Neural cell (in vitro differentiated cells): ENCODE data around the gene UPF1. TPM values are rescaled to one million over a fixed set of nuclear protein-coding genes. Genes with fewer than 3 reads are reported as not detected.

Experiments
- H2AFZ ChIP-seq: fragments of 200-600, 300-800 bp; sonication (generic), shearing (Covaris generic); 2 replicates; pipeline ENCODE4 v1.6.0; 2014; ENCODE audit warnings: low read depth, mild to moderate bottlenecking, antibody characterized with exemption, low read length, moderate library complexity
- H3F3A ChIP-seq: fragments of 200-600 bp; shearing (Covaris generic); 2 replicates; pipeline ENCODE4 v1.6.1; 2016; ENCODE audit warnings: mild to moderate bottlenecking, moderate library complexity, mixed read lengths, antibody characterized with exemption, low read length; ENCODE audit not compliant: insufficient read depth, poor library complexity, severe bottlenecking
- H3K27ac ChIP-seq: fragments of 200-600, 300-800 bp; sonication (generic), shearing (Covaris generic); 2 replicates; pipeline ENCODE4 v1.5.1; 2014; ENCODE audit warnings: mild to moderate bottlenecking, low read length, moderate library complexity
- H3K27me3 ChIP-seq: fragments of 300-800, 200-600 bp; sonication (generic), shearing (Covaris generic); 2 replicates; pipeline ENCODE4 v1.6.0; 2014; ENCODE audit warnings: mild to moderate bottlenecking, low read depth, low read length, moderate library complexity; ENCODE audit not compliant: insufficient read depth
- H3K36me3 ChIP-seq: fragments of 300-800, 200-600 bp; sonication (generic), shearing (Covaris generic); 2 replicates; pipeline ENCODE4 v1.5.1; 2014; ENCODE audit warnings: mild to moderate bottlenecking, antibody characterized with exemption, low read length, moderate library complexity; ENCODE audit not compliant: insufficient read depth
- H3K4me2 ChIP-seq: fragments of 300-800, 200-600 bp; sonication (generic), shearing (Covaris generic); 2 replicates; pipeline ENCODE4 v1.6.0; 2014; ENCODE audit warnings: mild to moderate bottlenecking, low read length
- H3K4me3 ChIP-seq: fragments of 300-800, 200-600 bp; sonication (generic), shearing (Covaris generic); 2 replicates; pipeline ENCODE4 v1.5.1; 2014; ENCODE audit warnings: mild to moderate bottlenecking, low read length, moderate library complexity
- H3K79me2 ChIP-seq: fragments of 200-600 bp; shearing (Covaris generic); replicated peaks from 2 replicates; pipeline ENCODE4 v1.6.0; 2014; ENCODE audit warnings: mild to moderate bottlenecking, low read length, moderate library complexity; ENCODE audit not compliant: insufficient read depth
- H3K9ac ChIP-seq: fragments of 300-800, 200-600 bp; sonication (generic), shearing (Covaris generic); 2 replicates; pipeline ENCODE4 v1.6.1; 2016; ENCODE audit warnings: mild to moderate bottlenecking, low read length, mixed read lengths
- H3K9me2 ChIP-seq: fragments of 200-600 bp; shearing (Covaris generic); 2 replicates; pipeline ENCODE4 v1.6.1; 2016; ENCODE audit warnings: mild to moderate bottlenecking, low read length, mixed read lengths; ENCODE audit not compliant: insufficient read depth
- H3K9me3 ChIP-seq: fragments of 200-600, 300-800 bp; sonication (generic), shearing (Covaris generic); 2 replicates; pipeline ENCODE4 v1.6.1; 2016; ENCODE audit warnings: mild to moderate bottlenecking, mixed run types, low read length, moderate library complexity, mixed read lengths
- H4K20me1 ChIP-seq: fragments of 200-600 bp; shearing (Covaris generic); 2 replicates; pipeline ENCODE4 v1.6.1; 2016; ENCODE audit warnings: mild to moderate bottlenecking, mixed run types; ENCODE audit not compliant: insufficient read depth
- EP300 ChIP-seq: fragments of 450-650 bp; conservative IDR thresholded peaks from 2 replicates; pipeline ENCODE4 v1.6.1; 2014; ENCODE audit warnings: antibody characterized with exemption, mild to moderate bottlenecking, moderate library complexity; ENCODE audit not compliant: poor library complexity, severe bottlenecking
- EZH2 ChIP-seq: fragments of 200-600, 300-800 bp; shearing (Covaris generic), sonication (generic); IDR thresholded peaks from 2 replicates; pipeline ENCODE4 v1.6.1; 2014; ENCODE audit warnings: antibody characterized with exemption, low read length, borderline replicate concordance, mild to moderate bottlenecking; ENCODE audit not compliant: insufficient read depth, poor library complexity, severe bottlenecking
- MXI1 ChIP-seq: fragments of 450-650 bp; conservative IDR thresholded peaks from 2 replicates; pipeline ENCODE4 v1.6.1; 2014; ENCODE audit warnings: antibody characterized with exemption, mild to moderate bottlenecking; ENCODE audit not compliant: poor library complexity, severe bottlenecking
- POLR2AphosphoS5 ChIP-seq: IDR thresholded peaks from 2 replicates; pipeline ENCODE4 v1.6.1; 2012
- RAD21 ChIP-seq: fragments of 450-650 bp; conservative IDR thresholded peaks from 2 replicates; pipeline ENCODE4 v1.6.1; 2014; ENCODE audit warnings: antibody characterized with exemption, mild to moderate bottlenecking, moderate library complexity
- REST ChIP-seq: IDR thresholded peaks from 2 replicates; pipeline ENCODE4 v1.6.1; 2012; ENCODE audit warnings: borderline replicate concordance
- SMC3 ChIP-seq: fragments of 450-650 bp; conservative IDR thresholded peaks from 2 replicates; pipeline ENCODE4 v1.6.1; 2014; ENCODE audit warnings: antibody characterized with exemption, mild to moderate bottlenecking, moderate library complexity; ENCODE audit not compliant: poor library complexity
- TAF1 ChIP-seq: IDR thresholded peaks from 2 replicates; pipeline ENCODE4 v1.6.1; 2012; ENCODE audit warnings: low read depth
- polyA plus RNA-seq: library from polyadenylated mRNA; depleted of rRNA; stranded (reverse); fragments of >200 nt; gene quantifications from 2 replicates; pipeline ENCODE4 v1.2.3, GENCODE V29; 2014
- TF ChIP-seq, protein P1 (sequence below): fragments of 450-650 bp; IDR thresholded peaks from 2 replicates; pipeline ENCODE4 v1.5.1; 2014; ENCODE audit warnings: antibody characterized with exemption, mild to moderate bottlenecking, moderate library complexity; ENCODE audit not compliant: poor library complexity, severe bottlenecking

The UPF1 gene
- polyA plus RNA-seq, 1 donor from 2014 or later = 39.3 TPM

GRCh38 chr19:18842166-18842565, 10.4 kb downstream of the UPF1 start:
- H3K36me3 ChIP-seq = no peaks in the 10 kb centered on the region
- no peak overlapping the region for H3K27ac ChIP-seq
- H3K9ac ChIP-seq = no peak overlapping the region
- TF ChIP-seq, protein P1, sequence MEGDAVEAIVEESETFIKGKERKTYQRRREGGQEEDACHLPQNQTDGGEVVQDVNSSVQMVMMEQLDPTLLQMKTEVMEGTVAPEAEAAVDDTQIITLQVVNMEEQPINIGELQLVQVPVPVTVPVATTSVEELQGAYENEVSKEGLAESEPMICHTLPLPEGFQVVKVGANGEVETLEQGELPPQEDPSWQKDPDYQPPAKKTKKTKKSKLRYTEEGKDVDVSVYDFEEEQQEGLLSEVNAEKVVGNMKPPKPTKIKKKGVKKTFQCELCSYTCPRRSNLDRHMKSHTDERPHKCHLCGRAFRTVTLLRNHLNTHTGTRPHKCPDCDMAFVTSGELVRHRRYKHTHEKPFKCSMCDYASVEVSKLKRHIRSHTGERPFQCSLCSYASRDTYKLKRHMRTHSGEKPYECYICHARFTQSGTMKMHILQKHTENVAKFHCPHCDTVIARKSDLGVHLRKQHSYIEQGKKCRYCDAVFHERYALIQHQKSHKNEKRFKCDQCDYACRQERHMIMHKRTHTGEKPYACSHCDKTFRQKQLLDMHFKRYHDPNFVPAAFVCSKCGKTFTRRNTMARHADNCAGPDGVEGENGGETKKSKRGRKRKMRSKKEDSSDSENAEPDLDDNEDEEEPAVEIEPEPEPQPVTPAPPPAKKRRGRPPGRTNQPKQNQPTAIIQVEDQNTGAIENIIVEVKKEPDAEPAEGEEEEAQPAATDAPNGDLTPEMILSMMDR = no peak
- TF ChIP-seq RAD21 (no peak), SMC3 (no peak), EP300 (no peak), EZH2 (no peak), TAF1 (no peak), REST (no peak), MXI1 (no peak), POLR2AphosphoS5 (no peak)
- H3K79me2 ChIP-seq = peaks cover 38% of the 10 kb centered on the region
- H3K9me3 ChIP-seq = no peaks in the 10 kb centered on the region
- no peaks in the 10 kb centered on the region for H3K9me2 ChIP-seq
- H3K27me3 ChIP-seq = no peaks in the 10 kb centered on the region
- H3K4me2 ChIP-seq = no peak overlapping the region
- H3F3A ChIP-seq = no peaks in the 10 kb centered on the region
- peaks cover 5% of the 10 kb centered on the region for H4K20me1 ChIP-seq
- no peak overlapping the region for H3K4me3 ChIP-seq
- no peak overlapping the region for H2AFZ ChIP-seq

GRCh38 chr19:18843960-18844359, 12.2 kb downstream of the UPF1 start:
- Histone ChIP-seq H3K27me3 (no peaks in the 10 kb centered on the region), H3K27ac (no peak overlapping the region), H3K4me3 (no peak overlapping the region), H4K20me1 (peaks cover 5% of the 10 kb centered on the region), H2AFZ (no peak overlapping the region), H3K9me3 (no peaks in the 10 kb centered on the region), H3K79me2 (peaks cover 39% of the 10 kb centered on the region), H3K4me2 (no peak overlapping the region), H3K36me3 (no peaks in the 10 kb centered on the region), H3K9me2 (no peaks in the 10 kb centered on the region), H3K9ac (no peak overlapping the region), H3F3A (no peaks in the 10 kb centered on the region)
- TF ChIP-seq RAD21 = no peak
- TF ChIP-seq, protein P1 = no peak
